Liver (tissue), 9 donors: ENCODE data around the gene NELFCD. TPM values are rescaled to one million over a fixed set of nuclear protein-coding genes. Genes with fewer than 3 reads are reported as not detected.

Experiments
- DNase-seq: peaks from one replicate; pipeline ENCODE4 v3.0.0-alpha.2; 2017; ENCODE audit warnings: low spot score
- H3K27ac ChIP-seq, 2 donors: one replicate each; pipeline ENCODE4 v1.7.0; 2013; ENCODE audit warnings: inconsistent platforms in 2 of 2, low read length in 2 of 2, control low read depth in 1 of 2, low read depth in 1 of 2, mild to moderate bottlenecking in 1 of 2
- H3K27me3 ChIP-seq, 4 donors: one replicate each; pipeline versions ENCODE4 v1.6.1 to v1.7.0; 2013; ENCODE audit warnings: low read length in 3 of 4, inconsistent platforms in 1 of 4, mild to moderate bottlenecking in 1 of 4, moderate library complexity in 1 of 4; ENCODE audit not compliant: control insufficient read depth in 4 of 4, insufficient read depth in 4 of 4
- H3K36me3 ChIP-seq, 4 donors: one replicate each; pipeline versions ENCODE4 v1.6.1 to v1.7.0; 2013; ENCODE audit warnings: low read length in 3 of 4, mild to moderate bottlenecking in 3 of 4, low read depth in 1 of 4, moderate library complexity in 1 of 4; ENCODE audit not compliant: control insufficient read depth in 4 of 4, insufficient read depth in 3 of 4
- H3K4me1 ChIP-seq, 4 donors: one replicate each; pipeline versions ENCODE4 v1.6.1 to v1.7.0; 2013; ENCODE audit warnings: low read length in 3 of 4, mild to moderate bottlenecking in 3 of 4, moderate library complexity in 1 of 4; ENCODE audit not compliant: control insufficient read depth in 4 of 4, insufficient read depth in 4 of 4
- H3K4me3 ChIP-seq, 3 donors: one replicate each; pipeline versions ENCODE4 v1.6.1 to v1.7.0; 2013; ENCODE audit warnings: low read length in 3 of 3, control low read depth in 1 of 3, low read depth in 1 of 3, mild to moderate bottlenecking in 1 of 3
- H3K9ac ChIP-seq, 2 donors: one replicate each; pipeline ENCODE4 v1.7.0; 2013; ENCODE audit warnings: low read length in 2 of 2, mild to moderate bottlenecking in 2 of 2, moderate library complexity in 2 of 2, control low read depth in 1 of 2, low read depth in 1 of 2
- H3K9me3 ChIP-seq, 4 donors: one replicate each; pipeline versions ENCODE4 v1.6.1 to v1.7.0; 2013; ENCODE audit warnings: low read length in 3 of 4; ENCODE audit not compliant: control insufficient read depth in 4 of 4
- EGR1 ChIP-seq, 2 donors: IDR thresholded peaks; 2 replicates each; pipeline ENCODE4 v1.6.1; 2016 to 2018; ENCODE audit warnings: antibody characterized with exemption in 2 of 2, low read depth in 2 of 2
- FOXA1 ChIP-seq: IDR thresholded peaks from 2 replicates; pipeline ENCODE4 v1.6.1; 2016; ENCODE audit warnings: antibody characterized with exemption
- FOXA2 ChIP-seq: IDR thresholded peaks from 2 replicates; pipeline ENCODE4 v1.6.1; 2016; ENCODE audit warnings: antibody characterized with exemption
- GABPA ChIP-seq, 2 donors: IDR thresholded peaks in 1 of 2; conservative IDR thresholded peaks in 1 of 2; 2 replicates each; pipeline ENCODE4 v1.6.1; 2016; ENCODE audit warnings: antibody characterized with exemption in 2 of 2, mild to moderate bottlenecking in 1 of 2, moderate library complexity in 1 of 2
- HNF4A ChIP-seq, 2 donors: conservative IDR thresholded peaks; 2 replicates each; pipeline ENCODE4 v1.6.1; 2016; ENCODE audit warnings: antibody characterized with exemption in 2 of 2, mild to moderate bottlenecking in 2 of 2
- HNF4G ChIP-seq: IDR thresholded peaks from 2 replicates; pipeline ENCODE4 v1.6.1; 2016; ENCODE audit warnings: antibody characterized with exemption
- JUND ChIP-seq, 2 donors: IDR thresholded peaks; 2 replicates each; pipeline ENCODE4 v1.6.1; 2016; ENCODE audit warnings: antibody characterized with exemption in 2 of 2
- NR2F2 ChIP-seq: IDR thresholded peaks from 2 replicates; pipeline ENCODE4 v1.6.1; 2016; ENCODE audit warnings: antibody characterized with exemption
- RAD21 ChIP-seq, 2 donors: IDR thresholded peaks; 2 replicates each; pipeline ENCODE4 v1.6.1; 2016; ENCODE audit warnings: antibody characterized with exemption in 2 of 2, mild to moderate bottlenecking in 2 of 2
- RXRA ChIP-seq, 2 donors: IDR thresholded peaks; 2 replicates each; pipeline ENCODE4 v1.6.1; 2017 to 2018; ENCODE audit warnings: antibody characterized with exemption in 2 of 2, mild to moderate bottlenecking in 1 of 2
- SP1 ChIP-seq: IDR thresholded peaks from 2 replicates; pipeline ENCODE4 v1.6.1; 2018; ENCODE audit warnings: antibody characterized with exemption, mild to moderate bottlenecking
- TAF1 ChIP-seq: conservative IDR thresholded peaks from 2 replicates; pipeline ENCODE4 v1.6.1; 2016; ENCODE audit warnings: antibody characterized with exemption, mild to moderate bottlenecking
- YY1 ChIP-seq: IDR thresholded peaks from 2 replicates; pipeline ENCODE4 v1.6.1; 2016; ENCODE audit warnings: antibody characterized with exemption, mild to moderate bottlenecking
- polyA plus RNA-seq, 2 donors: library from polyadenylated mRNA; stranded (reverse) in 1 of 2; unstranded in 1 of 2; fragments of 200-250 nt in 1 of 2; fragments of >200 nt in 1 of 2; fragmentation: Nextera tagmentation in 1 of 2; extraction: Ambion mirVana in 1 of 2; gene quantifications; one replicate each; pipeline versions ENCODE4 v1.2.1 to v1.2.3, GENCODE V29; 2013 to 2015
- total RNA-seq, 2 donors: library from RNA; depleted of rRNA; stranded (reverse); fragments of >200 nt; gene quantifications; one replicate each; pipeline ENCODE4 v1.2.3, GENCODE V29; 2014
- TF ChIP-seq, protein P1 (sequence below): IDR thresholded peaks from 2 replicates; pipeline ENCODE4 v1.6.1; 2016; ENCODE audit warnings: antibody characterized with exemption
- TF ChIP-seq, protein P2 (sequence below): fragments of 150-350 bp; IDR thresholded peaks from 2 replicates; pipeline ENCODE4 v1.5.1; 2017; ENCODE audit warnings: improper control_type of control experiment, low read depth, low read length; ENCODE audit not compliant: missing input control
- TF ChIP-seq, protein P3 (sequence below): IDR thresholded peaks from 2 replicates; pipeline ENCODE4 v1.6.1; 2016; ENCODE audit warnings: antibody characterized with exemption, mild to moderate bottlenecking
- TF ChIP-seq, protein P4 (sequence below): IDR thresholded peaks from 2 replicates; pipeline ENCODE4 v1.6.1; 2016; ENCODE audit warnings: antibody characterized with exemption
- TF ChIP-seq, protein P5 (sequence below): IDR thresholded peaks from 2 replicates; pipeline ENCODE4 v1.6.1; 2016; ENCODE audit warnings: antibody characterized with exemption
- donor health status: healthy.
- donor health status: healthy.
- donor health status: healthy.
- donor health status: healthy.
- donor health status: healthy.

NELFCD gene
- total and polyA plus RNA-seq, 4 donors, result 28.1 to 39.8 (median 37.0) TPM

DNA sequence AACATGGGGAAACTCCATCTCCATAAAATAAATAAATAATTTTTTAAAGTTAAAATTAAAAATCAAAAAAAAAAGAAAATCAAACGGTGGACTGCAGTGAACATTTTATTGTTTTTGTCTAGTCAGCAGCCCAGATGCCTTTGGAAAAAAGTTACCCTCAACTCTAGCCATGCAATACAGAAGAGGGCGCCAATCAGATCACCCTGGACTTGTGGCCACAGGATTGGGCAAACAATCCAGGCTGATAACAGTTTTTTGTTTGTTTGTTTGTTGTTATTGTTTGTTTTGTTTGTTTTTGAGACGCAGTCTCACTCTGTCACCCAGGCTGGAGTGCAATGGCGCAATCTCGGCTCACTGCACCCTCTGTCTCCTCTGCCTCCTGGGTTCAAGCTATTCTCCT lies 30.5 kb upstream of the NELFCD start (continued):
- TF ChIP-seq FOXA2, result no peak
- no peak for TF ChIP-seq EGR1 (IDR thresholded peaks at IDR 0.05; ENCODE audit: low read depth in 2 of 2)
- TF ChIP-seq RAD21 (IDR thresholded peaks at IDR 0.05), result no peak
- TF ChIP-seq YY1, result no peak
- no peak for TF ChIP-seq TAF1
- TF ChIP-seq, protein P1, sequence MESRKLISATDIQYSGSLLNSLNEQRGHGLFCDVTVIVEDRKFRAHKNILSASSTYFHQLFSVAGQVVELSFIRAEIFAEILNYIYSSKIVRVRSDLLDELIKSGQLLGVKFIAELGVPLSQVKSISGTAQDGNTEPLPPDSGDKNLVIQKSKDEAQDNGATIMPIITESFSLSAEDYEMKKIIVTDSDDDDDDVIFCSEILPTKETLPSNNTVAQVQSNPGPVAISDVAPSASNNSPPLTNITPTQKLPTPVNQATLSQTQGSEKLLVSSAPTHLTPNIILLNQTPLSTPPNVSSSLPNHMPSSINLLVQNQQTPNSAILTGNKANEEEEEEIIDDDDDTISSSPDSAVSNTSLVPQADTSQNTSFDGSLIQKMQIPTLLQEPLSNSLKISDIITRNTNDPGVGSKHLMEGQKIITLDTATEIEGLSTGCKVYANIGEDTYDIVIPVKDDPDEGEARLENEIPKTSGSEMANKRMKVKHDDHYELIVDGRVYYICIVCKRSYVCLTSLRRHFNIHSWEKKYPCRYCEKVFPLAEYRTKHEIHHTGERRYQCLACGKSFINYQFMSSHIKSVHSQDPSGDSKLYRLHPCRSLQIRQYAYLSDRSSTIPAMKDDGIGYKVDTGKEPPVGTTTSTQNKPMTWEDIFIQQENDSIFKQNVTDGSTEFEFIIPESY, result no peak
- no peak for TF ChIP-seq NR2F2

DNA sequence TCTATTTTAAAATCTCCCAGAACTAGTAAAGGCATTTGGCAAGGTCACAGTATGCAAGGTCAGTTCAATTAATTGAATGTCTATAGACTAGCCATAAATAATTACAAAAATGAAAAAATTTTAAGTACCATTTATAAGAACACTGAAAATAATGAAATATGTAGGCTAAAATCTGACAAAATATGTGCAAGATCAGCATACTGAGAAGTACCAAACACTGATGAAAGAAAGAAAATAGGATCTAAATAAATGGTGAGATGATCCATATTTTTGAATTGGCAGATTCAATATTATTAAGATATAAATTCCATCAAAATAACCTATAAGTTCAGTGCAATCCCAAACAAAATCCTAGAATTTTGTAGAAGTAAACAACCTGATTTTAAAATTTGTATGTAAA lies 28.0 kb upstream of the NELFCD start:
- no peaks in the 10 kb centered on the region for H3K36me3 ChIP-seq
- no peak for TF ChIP-seq GABPA (IDR thresholded peaks at IDR 0.05 in 1 of 2, conservative IDR thresholded peaks at IDR 0.05 in 1 of 2)
- TF ChIP-seq TAF1, result no peak
- TF ChIP-seq, protein P2, sequence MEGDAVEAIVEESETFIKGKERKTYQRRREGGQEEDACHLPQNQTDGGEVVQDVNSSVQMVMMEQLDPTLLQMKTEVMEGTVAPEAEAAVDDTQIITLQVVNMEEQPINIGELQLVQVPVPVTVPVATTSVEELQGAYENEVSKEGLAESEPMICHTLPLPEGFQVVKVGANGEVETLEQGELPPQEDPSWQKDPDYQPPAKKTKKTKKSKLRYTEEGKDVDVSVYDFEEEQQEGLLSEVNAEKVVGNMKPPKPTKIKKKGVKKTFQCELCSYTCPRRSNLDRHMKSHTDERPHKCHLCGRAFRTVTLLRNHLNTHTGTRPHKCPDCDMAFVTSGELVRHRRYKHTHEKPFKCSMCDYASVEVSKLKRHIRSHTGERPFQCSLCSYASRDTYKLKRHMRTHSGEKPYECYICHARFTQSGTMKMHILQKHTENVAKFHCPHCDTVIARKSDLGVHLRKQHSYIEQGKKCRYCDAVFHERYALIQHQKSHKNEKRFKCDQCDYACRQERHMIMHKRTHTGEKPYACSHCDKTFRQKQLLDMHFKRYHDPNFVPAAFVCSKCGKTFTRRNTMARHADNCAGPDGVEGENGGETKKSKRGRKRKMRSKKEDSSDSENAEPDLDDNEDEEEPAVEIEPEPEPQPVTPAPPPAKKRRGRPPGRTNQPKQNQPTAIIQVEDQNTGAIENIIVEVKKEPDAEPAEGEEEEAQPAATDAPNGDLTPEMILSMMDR, result no peak
- no peak for TF ChIP-seq YY1
- TF ChIP-seq SP1, result no peak
- TF ChIP-seq HNF4A (conservative IDR thresholded peaks at IDR 0.05), result no peak
- TF ChIP-seq, protein P3, sequence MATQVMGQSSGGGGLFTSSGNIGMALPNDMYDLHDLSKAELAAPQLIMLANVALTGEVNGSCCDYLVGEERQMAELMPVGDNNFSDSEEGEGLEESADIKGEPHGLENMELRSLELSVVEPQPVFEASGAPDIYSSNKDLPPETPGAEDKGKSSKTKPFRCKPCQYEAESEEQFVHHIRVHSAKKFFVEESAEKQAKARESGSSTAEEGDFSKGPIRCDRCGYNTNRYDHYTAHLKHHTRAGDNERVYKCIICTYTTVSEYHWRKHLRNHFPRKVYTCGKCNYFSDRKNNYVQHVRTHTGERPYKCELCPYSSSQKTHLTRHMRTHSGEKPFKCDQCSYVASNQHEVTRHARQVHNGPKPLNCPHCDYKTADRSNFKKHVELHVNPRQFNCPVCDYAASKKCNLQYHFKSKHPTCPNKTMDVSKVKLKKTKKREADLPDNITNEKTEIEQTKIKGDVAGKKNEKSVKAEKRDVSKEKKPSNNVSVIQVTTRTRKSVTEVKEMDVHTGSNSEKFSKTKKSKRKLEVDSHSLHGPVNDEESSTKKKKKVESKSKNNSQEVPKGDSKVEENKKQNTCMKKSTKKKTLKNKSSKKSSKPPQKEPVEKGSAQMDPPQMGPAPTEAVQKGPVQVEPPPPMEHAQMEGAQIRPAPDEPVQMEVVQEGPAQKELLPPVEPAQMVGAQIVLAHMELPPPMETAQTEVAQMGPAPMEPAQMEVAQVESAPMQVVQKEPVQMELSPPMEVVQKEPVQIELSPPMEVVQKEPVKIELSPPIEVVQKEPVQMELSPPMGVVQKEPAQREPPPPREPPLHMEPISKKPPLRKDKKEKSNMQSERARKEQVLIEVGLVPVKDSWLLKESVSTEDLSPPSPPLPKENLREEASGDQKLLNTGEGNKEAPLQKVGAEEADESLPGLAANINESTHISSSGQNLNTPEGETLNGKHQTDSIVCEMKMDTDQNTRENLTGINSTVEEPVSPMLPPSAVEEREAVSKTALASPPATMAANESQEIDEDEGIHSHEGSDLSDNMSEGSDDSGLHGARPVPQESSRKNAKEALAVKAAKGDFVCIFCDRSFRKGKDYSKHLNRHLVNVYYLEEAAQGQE, result no peak
- TF ChIP-seq FOXA1, result no peak
- no peak for TF ChIP-seq EGR1 (IDR thresholded peaks at IDR 0.05; ENCODE audit: low read depth in 2 of 2)
- TF ChIP-seq, protein P4, sequence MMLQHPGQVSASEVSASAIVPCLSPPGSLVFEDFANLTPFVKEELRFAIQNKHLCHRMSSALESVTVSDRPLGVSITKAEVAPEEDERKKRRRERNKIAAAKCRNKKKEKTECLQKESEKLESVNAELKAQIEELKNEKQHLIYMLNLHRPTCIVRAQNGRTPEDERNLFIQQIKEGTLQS, result no peak
- TF ChIP-seq JUND (IDR thresholded peaks at IDR 0.05), result no peak
- TF ChIP-seq NR2F2, result no peak
- TF ChIP-seq, protein P1, result no peak
- no peak for TF ChIP-seq FOXA2
- no peak for TF ChIP-seq HNF4G
- TF ChIP-seq RAD21 (IDR thresholded peaks at IDR 0.05), result no peak
- TF ChIP-seq, protein P5, sequence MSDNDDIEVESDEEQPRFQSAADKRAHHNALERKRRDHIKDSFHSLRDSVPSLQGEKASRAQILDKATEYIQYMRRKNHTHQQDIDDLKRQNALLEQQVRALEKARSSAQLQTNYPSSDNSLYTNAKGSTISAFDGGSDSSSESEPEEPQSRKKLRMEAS, result no peak
- TF ChIP-seq RXRA (IDR thresholded peaks at IDR 0.05), result no peak
- H3K27ac ChIP-seq, result no peak overlapping the region
- DNase-seq, result no peak
- H3K9ac ChIP-seq, result no peak overlapping the region
- no peak overlapping the region for H3K4me3 ChIP-seq
- no peaks in the 10 kb centered on the region for H3K27me3 ChIP-seq
- H3K4me1 ChIP-seq, result no peaks in the 10 kb centered on the region
- H3K9me3 ChIP-seq, result no peaks in the 10 kb centered on the region
